HEK293 (cell line): ENCODE results near the gene RBM45.
A peak's percentile ranks its signal among the peaks of the same experiment; 100 is the strongest.
"Not testable (repeated sequence)": the region's sequence is repeated elsewhere in the genome, so short reads cannot be mapped to it uniquely, and the experiment has no call there.

Source experiments
- CTCF ChIA-PET: fragments of 350-600 bp; formaldehyde crosslinking; extraction: SDS; loops from one replicate; lab custom pipeline; 2021; ENCODE audit warnings: antibody characterized with exemption; lab: Yijun Ruan, JAX
- POLR2A ChIA-PET: fragments of 300-600 bp; formaldehyde crosslinking; extraction: SDS; loops from one replicate; lab custom pipeline; 2020; ENCODE audit warnings: antibody characterized with exemption, inconsistent platforms; lab: Yijun Ruan, JAX
- H3K27ac ChIP-seq: fragments of 200-500 bp; sonication (Bioruptor generic); 2 replicates; pipeline ENCODE4 v1.5.1; 2014; ENCODE audit warnings: low read depth, low read length, control low read depth, inconsistent platforms; ENCODE audit errors: extremely low read depth
- H3K36me3 ChIP-seq, 2 experiments: fragments of 200-500 bp in 1 of 2; sonication (Bioruptor generic) in 1 of 2; 1 replicate in 1 of 2; 2 replicates in 1 of 2; pipeline ENCODE4 v1.5.1; 2014 to 2017; ENCODE audit warnings: inconsistent platforms in 2 of 2, low read length in 2 of 2; ENCODE audit not compliant: control insufficient read depth in 2 of 2, insufficient read depth in 1 of 2
- H3K4me1 ChIP-seq: fragments of 200-500 bp; sonication (Bioruptor generic); 2 replicates; pipeline ENCODE4 v1.5.1; 2014; ENCODE audit warnings: mild to moderate bottlenecking, low read length, inconsistent platforms; ENCODE audit not compliant: control insufficient read depth, insufficient read depth
- H3K4me3 ChIP-seq: 2 replicates; pipeline ENCODE4 v1.5.1; 2011; ENCODE audit warnings: low read depth, mild to moderate bottlenecking, control low read depth, low read length, moderate library complexity
- H3K9me3 ChIP-seq: fragments of 200-500 bp; sonication (Bioruptor generic); 2 replicates; pipeline ENCODE4 v1.5.1; 2014; ENCODE audit warnings: low read depth, low read length, inconsistent platforms; ENCODE audit not compliant: control insufficient read depth, insufficient read depth
- KLF8 ChIP-seq: fragments of 450-650 bp; formaldehyde crosslinking; IDR thresholded peaks from 2 replicates; pipeline ENCODE4 v1.5.1; 2016; ENCODE audit warnings: missing biosample characterization, missing genetic modification characterization
- PRDM1 ChIP-seq: fragments of 450-650 bp; formaldehyde crosslinking; IDR thresholded peaks from 2 replicates; pipeline ENCODE4; 2016; ENCODE audit warnings: missing biosample characterization, missing genetic modification characterization
- RBAK ChIP-seq: fragments of 450-650 bp; formaldehyde crosslinking; IDR thresholded peaks from 2 replicates; pipeline ENCODE4 v1.5.1; 2016; ENCODE audit warnings: missing biosample characterization, missing genetic modification characterization
- ZBTB17 ChIP-seq: fragments of 450-650 bp; formaldehyde crosslinking; IDR thresholded peaks from 2 replicates; pipeline ENCODE4 v1.5.1; 2016; ENCODE audit warnings: missing biosample characterization, missing genetic modification characterization
- ZNF112 ChIP-seq: fragments of 450-650 bp; formaldehyde crosslinking; IDR thresholded peaks from 2 replicates; pipeline ENCODE4 v1.5.0; 2017; ENCODE audit warnings: missing biosample characterization, missing genetic modification characterization
- ZNF146 ChIP-seq: fragments of 450-650 bp; formaldehyde crosslinking; IDR thresholded peaks from 2 replicates; pipeline ENCODE4 v1.5.1; 2016; ENCODE audit warnings: missing biosample characterization, missing genetic modification characterization
- ZNF302 ChIP-seq: fragments of 450-650 bp; formaldehyde crosslinking; IDR thresholded peaks from 2 replicates; pipeline ENCODE4 v1.5.1; 2016; ENCODE audit warnings: missing biosample characterization, missing genetic modification characterization, low read depth
- ZNF426 ChIP-seq: fragments of 450-650 bp; formaldehyde crosslinking; IDR thresholded peaks from 2 replicates; pipeline ENCODE4 v1.5.1; 2017; ENCODE audit warnings: missing biosample characterization, missing genetic modification characterization, mild to moderate bottlenecking, inconsistent platforms, moderate library complexity
- ZNF558 ChIP-seq: fragments of 450-650 bp; formaldehyde crosslinking; IDR thresholded peaks from 2 replicates; pipeline ENCODE4 v1.5.1; 2016; ENCODE audit warnings: missing biosample characterization, missing genetic modification characterization
- ZNF571 ChIP-seq: fragments of 450-650 bp; formaldehyde crosslinking; IDR thresholded peaks from 2 replicates; pipeline ENCODE4 v1.5.0; 2017; ENCODE audit warnings: missing biosample characterization, missing genetic modification characterization
- ZNF677 ChIP-seq: fragments of 450-650 bp; IDR thresholded peaks from 2 replicates; pipeline ENCODE4 v1.5.0; 2018; ENCODE audit warnings: missing biosample characterization, mild to moderate bottlenecking, missing genetic modification characterization, moderate library complexity
- TF ChIP-seq, protein P1 (sequence below): fragments of 450-650 bp; formaldehyde crosslinking; IDR thresholded peaks from 2 replicates; pipeline ENCODE4 v1.5.1; 2016; ENCODE audit warnings: missing biosample characterization, missing genetic modification characterization
- TF ChIP-seq, protein P2 (sequence below): fragments of 450-650 bp; formaldehyde crosslinking; conservative IDR thresholded peaks from 2 replicates; pipeline ENCODE4 v1.5.1; 2016; ENCODE audit warnings: low read depth, missing biosample characterization, missing genetic modification characterization
- TF ChIP-seq, protein P3 (sequence below): fragments of 450-650 bp; formaldehyde crosslinking; IDR thresholded peaks from 2 replicates; pipeline ENCODE4 v1.5.1; 2016; ENCODE audit warnings: missing biosample characterization, missing genetic modification characterization
- TF ChIP-seq, protein P4 (sequence below): fragments of 450-650 bp; formaldehyde crosslinking; IDR thresholded peaks from 2 replicates; pipeline ENCODE4 v1.5.1; 2016; ENCODE audit warnings: missing biosample characterization, missing genetic modification characterization

The RBM45 gene

DNA sequence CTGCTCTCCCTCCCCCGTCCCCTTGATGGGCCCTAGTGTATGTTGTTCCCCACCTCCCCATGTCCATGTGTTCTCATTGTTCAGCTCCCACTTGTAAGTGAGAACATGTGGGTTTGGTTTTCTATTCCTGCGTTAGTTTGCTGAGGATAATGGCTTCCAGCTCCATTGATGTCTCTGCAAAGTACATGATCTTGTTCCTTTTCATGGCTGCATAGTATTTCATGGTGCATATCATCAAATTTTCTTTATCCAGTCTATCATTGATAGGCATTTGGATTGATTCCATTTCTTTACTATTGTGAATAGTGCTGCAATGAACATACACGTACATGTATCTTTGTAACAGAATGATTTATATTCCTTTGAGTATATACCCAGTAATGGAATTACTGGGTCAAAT lies 33.0 kb upstream of the RBM45 start:
- H3K4me3 ChIP-seq, POLR2A ChIA-PET, H3K27ac ChIP-seq, H3K9me3 ChIP-seq, H3K36me3 ChIP-seq, H3K4me1 ChIP-seq: not testable (repeated sequence)
- CTCF ChIA-PET = interaction anchor here (0.6 kb wide), 1 partner anchor 81 kb away, joined by 3 read pairs; no protein-coding TSS in a partner anchor
- TF ChIP-seq ZNF146 = peak; percentile 89
- TF ChIP-seq, protein P1, sequence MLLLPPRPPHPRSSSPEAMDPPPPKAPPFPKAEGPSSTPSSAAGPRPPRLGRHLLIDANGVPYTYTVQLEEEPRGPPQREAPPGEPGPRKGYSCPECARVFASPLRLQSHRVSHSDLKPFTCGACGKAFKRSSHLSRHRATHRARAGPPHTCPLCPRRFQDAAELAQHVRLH (tag by site-specific recombination) = peak; percentile 44; the same call in 1 of the 2 replicates

DNA sequence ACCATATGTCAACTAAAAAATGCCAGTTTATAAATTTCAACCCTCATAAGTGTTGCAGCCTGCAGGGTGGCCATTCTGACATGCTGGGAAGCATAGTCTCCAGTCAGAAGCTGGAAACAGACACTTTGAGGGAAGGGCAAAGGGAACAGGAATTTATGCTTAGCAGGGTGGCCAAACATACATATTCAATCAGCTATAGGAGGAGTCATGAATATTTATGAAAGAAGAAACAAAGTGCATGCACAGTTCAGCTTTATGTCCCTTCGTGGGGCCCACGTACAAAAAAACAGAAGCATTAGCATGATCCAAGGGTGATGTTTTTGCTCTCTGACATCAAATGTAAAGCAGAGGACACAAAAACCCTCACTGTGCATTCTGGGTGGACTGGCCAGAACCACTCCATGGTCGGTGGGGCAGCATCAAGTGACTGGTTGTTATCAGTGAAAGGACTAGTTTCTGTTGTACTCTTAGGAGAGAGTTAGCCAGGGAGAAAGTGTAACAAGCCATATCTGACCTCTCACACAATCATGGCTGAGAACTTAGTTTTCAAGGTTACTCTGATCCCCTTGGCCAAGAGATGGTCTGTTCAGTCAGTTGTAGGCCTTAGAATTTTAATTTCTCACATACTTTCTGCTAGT lies 29.7 kb upstream of the RBM45 start:
- Histone ChIP-seq H3K36me3 (no peaks in the 10 kb centered on the region), H3K27ac (no peak overlapping the region), H3K4me1 (no peaks in the 10 kb centered on the region), H3K9me3 (no peaks in the 10 kb centered on the region), H3K4me3 (no peak overlapping the region)
- no peak for TF ChIP-seq ZNF426 (tag by site-specific recombination)
- TF ChIP-seq KLF8 (tag by site-specific recombination) = no peak
- no peak for TF ChIP-seq ZNF112
- TF ChIP-seq ZNF571 (tag by site-specific recombination) = no peak
- TF ChIP-seq ZNF146 = no peak
- no peak for TF ChIP-seq ZNF558 (tag by site-specific recombination)
- TF ChIP-seq, protein P2, sequence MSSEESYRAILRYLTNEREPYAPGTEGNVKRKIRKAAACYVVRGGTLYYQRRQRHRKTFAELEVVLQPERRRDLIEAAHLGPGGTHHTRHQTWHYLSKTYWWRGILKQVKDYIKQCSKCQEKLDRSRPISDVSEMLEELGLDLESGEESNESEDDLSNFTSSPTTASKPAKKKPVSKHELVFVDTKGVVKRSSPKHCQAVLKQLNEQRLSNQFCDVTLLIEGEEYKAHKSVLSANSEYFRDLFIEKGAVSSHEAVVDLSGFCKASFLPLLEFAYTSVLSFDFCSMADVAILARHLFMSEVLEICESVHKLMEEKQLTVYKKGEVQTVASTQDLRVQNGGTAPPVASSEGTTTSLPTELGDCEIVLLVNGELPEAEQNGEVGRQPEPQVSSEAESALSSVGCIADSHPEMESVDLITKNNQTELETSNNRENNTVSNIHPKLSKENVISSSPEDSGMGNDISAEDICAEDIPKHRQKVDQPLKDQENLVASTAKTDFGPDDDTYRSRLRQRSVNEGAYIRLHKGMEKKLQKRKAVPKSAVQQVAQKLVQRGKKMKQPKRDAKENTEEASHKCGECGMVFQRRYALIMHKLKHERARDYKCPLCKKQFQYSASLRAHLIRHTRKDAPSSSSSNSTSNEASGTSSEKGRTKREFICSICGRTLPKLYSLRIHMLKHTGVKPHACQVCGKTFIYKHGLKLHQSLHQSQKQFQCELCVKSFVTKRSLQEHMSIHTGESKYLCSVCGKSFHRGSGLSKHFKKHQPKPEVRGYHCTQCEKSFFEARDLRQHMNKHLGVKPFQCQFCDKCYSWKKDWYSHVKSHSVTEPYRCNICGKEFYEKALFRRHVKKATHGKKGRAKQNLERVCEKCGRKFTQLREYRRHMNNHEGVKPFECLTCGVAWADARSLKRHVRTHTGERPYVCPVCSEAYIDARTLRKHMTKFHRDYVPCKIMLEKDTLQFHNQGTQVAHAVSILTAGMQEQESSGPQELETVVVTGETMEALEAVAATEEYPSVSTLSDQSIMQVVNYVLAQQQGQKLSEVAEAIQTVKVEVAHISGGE (tag by site-specific recombination) = no peak
- TF ChIP-seq, protein P3, sequence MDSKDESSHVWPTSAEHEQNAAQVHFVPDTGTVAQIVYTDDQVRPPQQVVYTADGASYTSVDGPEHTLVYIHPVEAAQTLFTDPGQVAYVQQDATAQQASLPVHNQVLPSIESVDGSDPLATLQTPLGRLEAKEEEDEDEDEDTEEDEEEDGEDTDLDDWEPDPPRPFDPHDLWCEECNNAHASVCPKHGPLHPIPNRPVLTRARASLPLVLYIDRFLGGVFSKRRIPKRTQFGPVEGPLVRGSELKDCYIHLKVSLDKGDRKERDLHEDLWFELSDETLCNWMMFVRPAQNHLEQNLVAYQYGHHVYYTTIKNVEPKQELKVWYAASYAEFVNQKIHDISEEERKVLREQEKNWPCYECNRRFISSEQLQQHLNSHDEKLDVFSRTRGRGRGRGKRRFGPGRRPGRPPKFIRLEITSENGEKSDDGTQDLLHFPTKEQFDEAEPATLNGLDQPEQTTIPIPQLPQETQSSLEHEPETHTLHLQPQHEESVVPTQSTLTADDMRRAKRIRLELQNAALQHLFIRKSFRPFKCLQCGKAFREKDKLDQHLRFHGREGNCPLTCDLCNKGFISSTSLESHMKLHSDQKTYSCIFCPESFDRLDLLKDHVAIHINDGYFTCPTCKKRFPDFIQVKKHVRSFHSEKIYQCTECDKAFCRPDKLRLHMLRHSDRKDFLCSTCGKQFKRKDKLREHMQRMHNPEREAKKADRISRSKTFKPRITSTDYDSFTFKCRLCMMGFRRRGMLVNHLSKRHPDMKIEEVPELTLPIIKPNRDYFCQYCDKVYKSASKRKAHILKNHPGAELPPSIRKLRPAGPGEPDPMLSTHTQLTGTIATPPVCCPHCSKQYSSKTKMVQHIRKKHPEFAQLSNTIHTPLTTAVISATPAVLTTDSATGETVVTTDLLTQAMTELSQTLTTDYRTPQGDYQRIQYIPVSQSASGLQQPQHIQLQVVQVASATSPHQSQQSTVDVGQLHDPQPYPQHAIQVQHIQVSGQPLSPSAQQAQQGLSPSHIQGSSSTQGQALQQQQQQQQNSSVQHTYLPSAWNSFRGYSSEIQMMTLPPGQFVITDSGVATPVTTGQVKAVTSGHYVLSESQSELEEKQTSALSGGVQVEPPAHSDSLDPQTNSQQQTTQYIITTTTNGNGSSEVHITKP (tag by site-specific recombination) = peak; percentile 17; the same call in 1 of the 2 replicates
- no peak for TF ChIP-seq RBAK (tag by site-specific recombination)
- TF ChIP-seq, protein P4, sequence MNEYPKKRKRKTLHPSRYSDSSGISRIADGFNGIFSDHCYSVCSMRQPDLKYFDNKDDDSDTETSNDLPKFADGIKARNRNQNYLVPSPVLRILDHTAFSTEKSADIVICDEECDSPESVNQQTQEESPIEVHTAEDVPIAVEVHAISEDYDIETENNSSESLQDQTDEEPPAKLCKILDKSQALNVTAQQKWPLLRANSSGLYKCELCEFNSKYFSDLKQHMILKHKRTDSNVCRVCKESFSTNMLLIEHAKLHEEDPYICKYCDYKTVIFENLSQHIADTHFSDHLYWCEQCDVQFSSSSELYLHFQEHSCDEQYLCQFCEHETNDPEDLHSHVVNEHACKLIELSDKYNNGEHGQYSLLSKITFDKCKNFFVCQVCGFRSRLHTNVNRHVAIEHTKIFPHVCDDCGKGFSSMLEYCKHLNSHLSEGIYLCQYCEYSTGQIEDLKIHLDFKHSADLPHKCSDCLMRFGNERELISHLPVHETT (tag by site-specific recombination) = no peak
- TF ChIP-seq PRDM1 (tag by site-specific recombination) = 0 out of 2 replicates have a peak, but pooled peaks have one; percentile 31
- no peak for TF ChIP-seq ZBTB17
- no peak for TF ChIP-seq ZNF677 (tag by site-specific recombination)
- no peak for TF ChIP-seq ZNF302 (tag by site-specific recombination)
- ChIA-PET CTCF (no interaction called here), POLR2A (no interaction called here)
